Thyroid gland (tissue), 4 donors: ENCODE measurements around the gene CDY2A. TPM values are rescaled to one million over a fixed set of nuclear protein-coding genes. Genes with fewer than 3 reads are reported as not detected.
"Not testable (repeated sequence)": the region's sequence is repeated elsewhere in the genome, so short reads cannot be mapped to it uniquely, and the experiment has no call there.

Source experiments
- DNase-seq, 2 donors: peaks; one replicate each; pipeline ENCODE4 v3.0.0-alpha.2; 2019
- H3K27ac ChIP-seq, 3 donors: fragments of 200-600 bp; sonication (generic); 1 replicate in 2 of 3; 2 replicates in 1 of 3; pipeline ENCODE4 v1.5.1; 2016 to 2019; ENCODE audit warnings: mild to moderate bottlenecking in 1 of 3, moderate library complexity in 1 of 3
- H3K27me3 ChIP-seq: fragments of 200-600 bp; sonication (generic); one replicate; pipeline ENCODE4 v1.5.1; 2019
- H3K36me3 ChIP-seq, 2 donors: fragments of 200-600 bp; sonication (generic); one replicate each; pipeline ENCODE4 v1.5.1; 2016 to 2019
- H3K4me1 ChIP-seq, 2 donors: fragments of 200-600 bp; sonication (generic); one replicate each; pipeline ENCODE4 v1.5.1; 2017 to 2019
- H3K4me3 ChIP-seq, 3 donors: fragments of 200-600 bp; sonication (generic); replicated peaks in 1 of 3; 1 replicate in 2 of 3; 2 replicates in 1 of 3; pipeline ENCODE4 v1.5.1; 2016; ENCODE audit warnings: mild to moderate bottlenecking in 1 of 3
- H3K9me3 ChIP-seq: fragments of 200-600 bp; sonication (generic); one replicate; pipeline ENCODE4 v1.5.1; 2017
- WGBS, 2 donors: methylation state at CpG; one replicate each; pipeline ENCODE4 v1.1.5; 2017; 5-methylcytosine and 5-hydroxymethylcytosine counted together
- intact Hi-C: fragments of 100-400 bp; cut with DNase I; formaldehyde crosslinking; loops from one replicate; pipeline ENCODE4 v1.15.1; 2023
- total RNA-seq, 4 donors: library from RNA; depleted of rRNA; stranded (reverse); fragments of >200 nt; gene quantifications; one replicate each; pipeline ENCODE4 v1.2.3, GENCODE V29; 2016

CDY2A gene
- total RNA-seq: not detected

- WGBS, 2 donors: 60% methylated on average over 1 of the region's 2 CpGs; no CpG with 5 or more reads in 1 of the 2 donors
- intact Hi-C loops, H3K4me1 ChIP-seq, H3K9me3 ChIP-seq, H3K36me3 ChIP-seq, H3K27ac ChIP-seq, H3K27me3 ChIP-seq, H3K4me3 ChIP-seq, DNase-seq: not testable (repeated sequence)
These were observed at the start of gene CDY2A for GRCh38 chrY:18025487-18025886. TSS of gene CDY2A (plus strand) at chrY:18025787. CDS start at chrY:18026115, 328 bp downstream.

GRCh38 chrY:17997586-17997985 is 28.0 kb upstream of the CDY2A start:
- H3K27ac ChIP-seq, H3K4me3 ChIP-seq, intact Hi-C loops, DNase-seq, H3K9me3 ChIP-seq, H3K4me1 ChIP-seq, H3K27me3 ChIP-seq, H3K36me3 ChIP-seq: not testable (repeated sequence)
- no CpG with 5 or more reads among the region's 3 CpGs for WGBS, 2 donors

GRCh38 chrY:17998266-17998665 is 27.3 kb upstream of the CDY2A start:
- intact Hi-C loops, H3K9me3 ChIP-seq, DNase-seq, H3K36me3 ChIP-seq, H3K27me3 ChIP-seq, H3K4me3 ChIP-seq, H3K27ac ChIP-seq, H3K4me1 ChIP-seq: not testable (repeated sequence)
- no CpG with 5 or more reads among the region's 2 CpGs for WGBS, 2 donors

- H3K9me3 ChIP-seq, DNase-seq, H3K4me1 ChIP-seq, intact Hi-C loops, H3K36me3 ChIP-seq, H3K27ac ChIP-seq, H3K4me3 ChIP-seq, H3K27me3 ChIP-seq: not testable (repeated sequence)
- no CpG with 5 or more reads among the region's 2 CpGs for WGBS, 2 donors
These were observed 1.7 kb upstream of the CDY2A start for GRCh38 chrY:18023897-18024296.

GRCh38 chrY:18028845-18029244 is 3.3 kb downstream of the CDY2A start:
- H3K27ac ChIP-seq, H3K36me3 ChIP-seq, DNase-seq, intact Hi-C loops, H3K4me3 ChIP-seq, H3K4me1 ChIP-seq, H3K9me3 ChIP-seq, H3K27me3 ChIP-seq: not testable (repeated sequence)
- WGBS, 2 donors: no CpG with 5 or more reads among the region's 1 CpG

GRCh38 chrY:18030178-18030577 is 4.6 kb downstream of the CDY2A start:
- H3K4me3 ChIP-seq, H3K9me3 ChIP-seq, intact Hi-C loops, H3K4me1 ChIP-seq, DNase-seq, H3K36me3 ChIP-seq, H3K27me3 ChIP-seq, H3K27ac ChIP-seq: not testable (repeated sequence)
- WGBS, 2 donors: no CpG with 5 or more reads among the region's 3 CpGs

- intact Hi-C loops: not testable (repeated sequence)
These were observed 8.7 kb downstream of the CDY2A start for GRCh38 chrY:18034100-18034814.

GRCh38 chrY:18034864-18035263 is 9.3 kb downstream of the CDY2A start:
- H3K4me3 ChIP-seq, intact Hi-C loops, H3K4me1 ChIP-seq, H3K9me3 ChIP-seq, H3K27me3 ChIP-seq, H3K36me3 ChIP-seq, DNase-seq, H3K27ac ChIP-seq: not testable (repeated sequence)
- WGBS, 2 donors: no CpG with 5 or more reads among the region's 3 CpGs

More at GRCh38 chrY:18034100-18034814, 8.7 kb downstream of the CDY2A start:
- DNase-seq, H3K27me3 ChIP-seq, H3K4me1 ChIP-seq, H3K9me3 ChIP-seq, H3K27ac ChIP-seq, H3K4me3 ChIP-seq, H3K36me3 ChIP-seq: not testable (repeated sequence)
- no CpG with 5 or more reads among the region's 3 CpGs for WGBS, 2 donors

GRCh38 chrY:18044990-18045389 is 19.4 kb downstream of the CDY2A start:
- intact Hi-C loops, H3K4me1 ChIP-seq, H3K27ac ChIP-seq, H3K36me3 ChIP-seq, DNase-seq, H3K4me3 ChIP-seq, H3K9me3 ChIP-seq, H3K27me3 ChIP-seq: not testable (repeated sequence)
- WGBS, 2 donors: no CpG with 5 or more reads among the region's 3 CpGs

- no CpG with 5 or more reads among the region's 10 CpGs for WGBS, 2 donors
- H3K9me3 ChIP-seq, H3K27me3 ChIP-seq, intact Hi-C loops, H3K27ac ChIP-seq, H3K4me1 ChIP-seq, H3K36me3 ChIP-seq, DNase-seq, H3K4me3 ChIP-seq: not testable (repeated sequence)
These were observed 22.8 kb downstream of the CDY2A start for GRCh38 chrY:18048149-18049040.

GRCh38 chrY:18049061-18049460 is 23.5 kb downstream of the CDY2A start:
- H3K9me3 ChIP-seq, intact Hi-C loops, H3K27me3 ChIP-seq, H3K36me3 ChIP-seq, DNase-seq, H3K4me3 ChIP-seq, H3K4me1 ChIP-seq, H3K27ac ChIP-seq: not testable (repeated sequence)
- WGBS, 2 donors: no CpG with 5 or more reads among the region's 4 CpGs

GRCh38 chrY:18056473-18056872 is 30.9 kb downstream of the CDY2A start:
- H3K27ac ChIP-seq, H3K27me3 ChIP-seq, H3K4me1 ChIP-seq, intact Hi-C loops, H3K4me3 ChIP-seq, H3K9me3 ChIP-seq, H3K36me3 ChIP-seq, DNase-seq: not testable (repeated sequence)
- no CpG with 5 or more reads among the region's 3 CpGs for WGBS, 2 donors

- WGBS, 2 donors: no CpG with 5 or more reads among the region's 12 CpGs
- H3K9me3 ChIP-seq, H3K4me1 ChIP-seq, DNase-seq, H3K4me3 ChIP-seq, H3K27ac ChIP-seq, H3K36me3 ChIP-seq, H3K27me3 ChIP-seq, intact Hi-C loops: not testable (repeated sequence)
These were observed 47.9 kb downstream of the CDY2A start for GRCh38 chrY:18073464-18073863.
